GM18507 (cell line): ENCODE measurements around the gene SCN4B.
"Not testable (repeated sequence)": the region's sequence is repeated elsewhere in the genome, so short reads cannot be mapped to it uniquely, and the experiment has no call there.

Source experiments
- DNase-seq: peaks from one replicate; pipeline ENCODE4 v3.0.0; 2011; ENCODE audit warnings: low read depth; ENCODE audit not compliant: insufficient read length; ENCODE audit errors: extremely low spot score
- FAIRE-seq: peaks from 2 replicates; lab custom pipeline; 2011; peaks lifted over from hg19 to GRCh38; lab: Jason Lieb, UNC

SCN4B gene, protein sequence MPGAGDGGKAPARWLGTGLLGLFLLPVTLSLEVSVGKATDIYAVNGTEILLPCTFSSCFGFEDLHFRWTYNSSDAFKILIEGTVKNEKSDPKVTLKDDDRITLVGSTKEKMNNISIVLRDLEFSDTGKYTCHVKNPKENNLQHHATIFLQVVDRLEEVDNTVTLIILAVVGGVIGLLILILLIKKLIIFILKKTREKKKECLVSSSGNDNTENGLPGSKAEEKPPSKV

GRCh38 chr11:118152552-118153471 is at the start of gene SCN4B:
SCN4B (minus strand) TSS chr11:118152823; CDS start chr11:118152673, 150 bp downstream.
- FAIRE-seq = no peak
- no peak for DNase-seq

DNA sequence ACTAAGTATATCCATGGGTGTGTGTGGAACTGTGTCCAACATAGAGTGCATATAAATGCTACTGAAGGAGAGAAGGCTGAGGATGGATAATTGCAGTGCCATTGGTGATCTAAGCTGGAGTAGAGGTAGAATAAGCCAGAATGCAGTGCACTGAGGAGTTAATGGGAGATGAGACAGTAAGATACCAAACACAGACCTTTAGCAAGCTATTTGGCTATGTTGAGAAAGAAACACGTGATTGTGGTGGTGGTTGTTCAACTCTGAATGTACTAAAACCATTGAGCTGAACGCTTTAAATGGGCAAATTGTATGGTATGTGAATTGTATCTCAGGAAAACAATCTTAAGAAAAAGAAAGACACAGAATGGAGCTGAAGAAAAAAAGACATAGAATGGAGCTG is 49.3 kb upstream of the SCN4B start:
- FAIRE-seq (no peak), DNase-seq (no peak)

GRCh38 chr11:118200901-118201680 is 48.5 kb upstream of the SCN4B start:
- DNase-seq (no peak), FAIRE-seq (no peak)

GRCh38 chr11:118200497-118200896 is 47.9 kb upstream of the SCN4B start:
- FAIRE-seq (no peak), DNase-seq (no peak)

DNA sequence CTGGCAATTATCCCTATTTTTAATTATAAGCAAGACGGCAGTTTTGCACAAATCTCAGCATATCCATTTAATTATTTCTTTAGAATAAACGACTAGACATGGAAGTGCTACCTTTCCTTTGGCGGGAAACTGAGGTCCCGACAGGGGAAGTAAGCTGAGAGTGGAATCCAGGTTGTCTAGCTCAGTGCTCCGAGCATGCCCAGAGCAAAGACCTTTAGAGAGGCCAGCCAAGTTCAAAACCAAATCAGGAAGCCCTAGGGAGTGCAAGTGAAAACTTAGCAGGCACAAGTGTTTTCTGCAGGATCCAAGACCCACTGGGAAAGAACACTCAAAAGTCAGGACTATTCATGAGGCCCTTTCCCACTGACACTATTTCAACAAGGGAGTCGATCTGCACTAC is 46.5 kb upstream of the SCN4B start:
- no peak for DNase-seq
- no peak for FAIRE-seq

GRCh38 chr11:118198370-118198769 is 45.7 kb upstream of the SCN4B start:
- DNase-seq (peak; percentile 63), FAIRE-seq (peak; percentile 83)

DNA sequence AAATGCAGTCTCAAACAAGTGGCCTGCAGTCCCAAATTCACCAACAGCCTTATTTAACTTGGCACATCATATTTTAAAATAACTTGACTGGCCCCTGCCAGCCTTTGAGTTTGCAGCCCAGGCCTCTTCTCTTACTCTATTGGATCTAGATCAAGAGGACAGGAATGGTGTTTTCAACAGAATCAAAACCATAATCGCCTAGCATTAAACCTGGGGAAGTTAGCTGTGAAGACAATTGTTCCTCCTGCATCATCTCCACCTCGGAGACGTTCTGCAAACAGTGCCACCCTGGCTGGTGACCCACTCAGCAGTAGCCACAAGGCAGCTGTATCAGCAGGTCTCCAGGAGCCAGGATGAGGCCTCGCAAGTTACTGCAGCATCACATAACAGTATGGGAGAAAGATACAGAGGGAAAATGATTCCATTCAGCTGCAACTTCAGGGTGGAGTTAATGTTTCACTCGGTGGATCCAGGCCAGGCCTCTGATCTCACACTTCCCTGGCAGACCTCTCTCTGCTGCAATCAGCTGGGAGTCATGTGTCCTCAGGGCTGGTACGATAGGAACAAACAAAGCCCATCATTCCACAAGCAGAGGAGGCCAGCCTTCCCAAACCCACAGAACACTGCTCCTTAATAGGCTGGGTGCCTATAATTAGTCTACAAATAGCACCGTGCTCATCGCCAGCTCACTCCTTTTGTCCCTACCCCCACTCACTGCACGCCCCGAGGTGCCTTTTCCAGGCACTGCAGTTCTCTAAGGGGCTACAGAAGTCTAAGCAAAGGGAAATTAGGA is 42.4 kb upstream of the SCN4B start:
- no peak for FAIRE-seq
- no peak for DNase-seq

GRCh38 chr11:118193910-118194566 is 41.4 kb upstream of the SCN4B start:
- no peak for FAIRE-seq
- DNase-seq = no peak

- not testable (repeated sequence) for FAIRE-seq, DNase-seq
These were observed 40.2 kb upstream of the SCN4B start for GRCh38 chr11:118192817-118193216.

- FAIRE-seq, DNase-seq: not testable (repeated sequence)
These were observed 38.4 kb upstream of the SCN4B start for GRCh38 chr11:118190942-118191506.

DNA sequence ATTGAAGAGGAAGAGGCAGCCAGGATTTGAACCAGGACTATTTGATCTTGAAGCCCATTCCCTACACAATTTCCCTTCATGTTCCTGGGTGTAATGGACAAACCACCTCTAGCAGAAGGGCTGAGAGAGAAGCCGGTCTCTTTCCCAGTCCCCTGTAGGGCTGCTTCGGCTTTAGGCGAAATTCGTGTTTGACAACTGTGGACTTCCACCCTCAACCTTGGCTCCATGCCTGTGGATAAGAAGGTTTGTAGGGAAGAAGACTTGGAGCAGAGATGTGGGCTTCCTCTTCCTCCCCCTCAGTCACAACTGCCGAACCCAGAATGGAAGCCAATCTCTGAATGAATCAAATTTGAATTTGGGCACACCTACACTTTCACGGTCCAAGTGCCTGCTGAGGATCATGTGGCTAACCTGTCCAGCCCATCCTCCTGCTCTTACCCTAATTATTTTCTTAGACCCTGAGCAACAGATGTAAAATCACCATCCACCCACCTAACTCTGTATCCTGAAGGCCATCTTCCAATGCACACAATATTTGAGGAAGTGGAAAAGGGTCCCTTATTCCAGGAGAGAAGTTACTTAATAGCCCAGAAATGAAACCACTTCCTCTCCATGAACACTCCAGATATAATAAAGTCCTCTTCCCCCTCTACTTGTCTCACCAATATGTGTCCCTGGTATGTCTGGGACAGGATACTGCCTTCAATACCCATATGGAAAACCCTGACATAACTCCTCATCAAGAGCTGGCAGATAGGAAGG is 33.9 kb upstream of the SCN4B start:
- FAIRE-seq = no peak
- DNase-seq = no peak

DNA sequence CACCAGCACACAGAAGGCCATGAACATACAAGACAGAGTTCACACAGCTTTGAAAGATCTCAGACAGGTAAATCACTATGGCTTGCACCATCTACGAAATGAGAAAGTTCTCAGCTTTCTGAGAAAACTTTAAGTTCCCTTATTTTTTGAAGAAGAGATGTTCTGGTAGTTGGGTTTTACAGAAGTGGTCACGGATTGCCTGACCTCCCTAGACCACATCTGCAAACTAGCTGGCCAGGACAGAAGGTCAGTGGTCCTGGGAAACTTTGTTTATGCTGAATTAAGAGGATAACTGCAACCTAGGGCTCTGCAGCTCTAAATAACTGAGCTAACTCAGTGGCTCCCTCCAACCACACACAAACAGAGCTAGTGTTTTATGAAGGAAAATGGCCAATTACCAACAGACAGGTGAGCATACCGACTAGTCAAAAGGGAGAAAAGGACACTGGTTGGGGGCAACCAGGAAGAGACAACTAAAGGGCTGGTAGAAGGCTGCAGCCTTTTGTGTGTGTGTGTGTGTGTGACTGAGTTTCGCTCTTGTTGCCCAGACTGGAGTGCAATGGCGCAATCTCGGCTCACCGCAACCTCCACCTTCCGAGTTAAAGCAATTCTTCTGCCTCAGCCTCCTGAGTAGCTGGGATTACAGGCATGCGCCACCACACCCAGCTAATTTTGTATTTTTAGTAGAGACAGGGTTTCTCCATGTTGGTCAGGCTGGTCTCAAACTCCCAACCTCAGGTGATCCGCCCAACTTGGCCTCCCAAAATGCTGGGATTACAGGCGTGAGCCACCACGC is 32.4 kb upstream of the SCN4B start:
- FAIRE-seq (no peak), DNase-seq (no peak)

- not testable (repeated sequence) for DNase-seq, FAIRE-seq
These were observed 31.1 kb upstream of the SCN4B start for GRCh38 chr11:118183691-118184090.

- FAIRE-seq = no peak
- DNase-seq = no peak
These were observed 27.7 kb upstream of the SCN4B start for GRCh38 chr11:118180300-118180703.

- DNase-seq (no peak), FAIRE-seq (no peak)
These were observed 24.1 kb upstream of the SCN4B start for GRCh38 chr11:118176778-118177134.

- DNase-seq = no peak
- FAIRE-seq = no peak
These were observed 23.6 kb upstream of the SCN4B start, which contains the start of gene SCN2B for GRCh38 chr11:118175993-118176777. SCN2B (minus strand) TSS chr11:118176639; CDS start chr11:118176431, 208 bp downstream.
